A549 (cell line): ENCODE results near the gene ABO.

Experiments
- BCL3 ChIP-seq: fragments of >200 bp; sonication (Bioruptor Twin); formaldehyde crosslinking; IDR thresholded peaks from 3 replicates; pipeline ENCODE4 v1.6.1; 2016
- CEBPB ChIP-seq, 2 experiments: fragments of >200 bp in 1 of 2; sonication (Bioruptor Twin) in 1 of 2; formaldehyde crosslinking in 1 of 2; IDR thresholded peaks; 2 replicates each; pipeline ENCODE4 v1.6.1; 2012 to 2016
- CTCF ChIP-seq: fragments of >200 bp; sonication (Bioruptor Twin); formaldehyde crosslinking; IDR thresholded peaks from 3 replicates; pipeline ENCODE4 v1.5.1; 2016
- EP300 ChIP-seq, 2 experiments: fragments of >200 bp; sonication (Bioruptor Twin); formaldehyde crosslinking; IDR thresholded peaks; 2 replicates in 1 of 2; 3 replicates in 1 of 2; pipeline ENCODE4 v1.6.1; 2016 to 2017
- KDM5A ChIP-seq: fragments of 200-600 bp; sonication (generic); IDR thresholded peaks from 2 replicates; pipeline ENCODE4 v1.6.1; 2016; ENCODE audit warnings: antibody characterized with exemption, mild to moderate bottlenecking
- MAX ChIP-seq: IDR thresholded peaks from 2 replicates; pipeline ENCODE4 v1.6.1; 2012
- POLR2A ChIP-seq: IDR thresholded peaks from 2 replicates; pipeline ENCODE4 v1.6.1; 2012; ENCODE audit warnings: mild to moderate bottlenecking, low read length
- POLR2AphosphoS2 ChIP-seq: conservative IDR thresholded peaks from 2 replicates; pipeline ENCODE4 v1.6.1; 2012; ENCODE audit warnings: low read length, improper control_type of control experiment, inconsistent platforms
- ZC3H11A ChIP-seq: fragments of 450-650 bp; IDR thresholded peaks from 2 replicates; pipeline ENCODE4 v1.6.1; 2014; ENCODE audit warnings: antibody characterized with exemption, mild to moderate bottlenecking

- TF ChIP-seq CTCF (no peak), POLR2A (no peak), BCL3 (no peak), EP300 (IDR thresholded peaks at IDR 0.05) (no peak), CEBPB (IDR thresholded peaks at IDR 0.05) (no peak), ZC3H11A (no peak), POLR2AphosphoS2 (no peak), KDM5A (no peak), MAX (no peak)
These were observed 14.5 kb downstream of the ABO start for GRCh38 chr9:133260334-133261102.
